HG03280 (cell line): Measurements from ENCODE around the gene OR8H2.
"Not testable (repeated sequence)": the region's sequence is repeated elsewhere in the genome, so short reads cannot be mapped to it uniquely, and the experiment has no call there.

Source experiments
- ATAC-seq: cut with Tn5 transposase; IDR thresholded peaks from one replicate; pipeline ENCODE4 v1.9.1; 2021; ENCODE audit warnings: mild to moderate bottlenecking, moderate library complexity; ENCODE audit not compliant: unreplicated experiment

OR8H2 gene

GRCh38 chr11:56103210-56103737, at the start of gene OR8H2:
Gene OR8H2, plus strand, starts transcription at chr11:56103687. Its CDS starts 1,356 bp downstream, at chr11:56105043.
- ATAC-seq: no peak

- ATAC-seq: not testable (repeated sequence)
Measured at GRCh38 chr11:56056366-56056765, 47.1 kb upstream of the OR8H2 start.

- ATAC-seq: not testable (repeated sequence)
Measured at GRCh38 chr11:56057661-56058237, 45.7 kb upstream of the OR8H2 start.

GRCh38 chr11:56058260-56058780, 45.2 kb upstream of the OR8H2 start:
- ATAC-seq: not testable (repeated sequence)

GRCh38 chr11:56066980-56067379, 36.5 kb upstream of the OR8H2 start:
- ATAC-seq: no peak

- no peak for ATAC-seq
Measured at GRCh38 chr11:56089697-56090096, 13.8 kb upstream of the OR8H2 start.

- ATAC-seq: no peak
Measured at GRCh38 chr11:56093008-56093407, 10.5 kb upstream of the OR8H2 start, which contains the start of gene OR8I2. Gene OR8I2, plus strand, starts transcription at chr11:56093308. Its CDS starts 0 bp downstream, at chr11:56093308.

- no peak for ATAC-seq
Measured at GRCh38 chr11:56122073-56122472, 18.6 kb downstream of the OR8H2 start, which contains the start of gene OR8H3. Gene OR8H3, plus strand, starts transcription at chr11:56122373. Its CDS starts 0 bp downstream, at chr11:56122373.

- no peak for ATAC-seq
Measured at GRCh38 chr11:56140151-56140661, 36.7 kb downstream of the OR8H2 start, which contains the start of gene OR8J3. Gene OR8J3, minus strand, starts transcription at chr11:56140201. Its CDS starts 2,483 bp downstream, at chr11:56137718.

- not testable (repeated sequence) for ATAC-seq
Measured at GRCh38 chr11:56143681-56144080, 40.2 kb downstream of the OR8H2 start.

- ATAC-seq: no peak
Measured at GRCh38 chr11:56151376-56151775, 47.9 kb downstream of the OR8H2 start.

GRCh38 chr11:56152333-56152732, 48.8 kb downstream of the OR8H2 start:
- ATAC-seq: no peak
